Uterus (tissue), 2 donors: ENCODE measurements around the gene HMCN1.

Experiments used
- CTCF ChIP-seq, 4 experiments: fragments of 200-600 bp in 2 of 4; fragments of 450-650 bp in 2 of 4; sonication (generic) in 2 of 4; IDR thresholded peaks; one replicate each; pipeline ENCODE4 v1.5.1; 2016 to 2019; ENCODE audit warnings: antibody characterized with exemption in 4 of 4, mild to moderate bottlenecking in 2 of 4, moderate library complexity in 1 of 4
- POLR2A ChIP-seq, 2 donors: fragments of 450-650 bp; IDR thresholded peaks; one replicate each; pipeline ENCODE4 v1.6.1; 2016; ENCODE audit warnings: antibody characterized with exemption in 2 of 2, mild to moderate bottlenecking in 1 of 2, moderate library complexity in 1 of 2

- TF ChIP-seq CTCF (IDR thresholded peaks at IDR 0.05) = no peak
- no peak for TF ChIP-seq POLR2A (IDR thresholded peaks at IDR 0.05)
Observed at GRCh38 chr1:185860859-185861258, 126.7 kb downstream of the HMCN1 start.
